ENCODE data around the gene DCANP1. TPM values are rescaled to one million over a fixed set of nuclear protein-coding genes. Genes with fewer than 3 reads are reported as not detected.

The DCANP1 gene
- total RNA-seq, 1 donor from 2014 or later: not detected

- H3K36me3 Mint-ChIP-seq: peaks cover 3% of the 10 kb centered on the region
- no peak for DNase-seq (ENCODE audit: extremely low spot score, unreplicated experiment)
- H3K27ac Mint-ChIP-seq: no peak overlapping the region
- TF ChIP-seq CTCF (conservative IDR thresholded peaks at IDR 0.05): no peak
- H3K27me3 Mint-ChIP-seq: peaks cover 93% of the 10 kb centered on the region
- peaks cover 6% of the 10 kb centered on the region for H3K9me3 Mint-ChIP-seq
- H3K4me3 Mint-ChIP-seq: no peak overlapping the region
- H3K4me1 Mint-ChIP-seq (ENCODE audit: unreplicated experiment): peaks cover 29% of the 10 kb centered on the region
Observed at GRCh38 chr5:135491552-135492318, 44.6 kb upstream of the DCANP1 start.

GRCh38 chr5:135491038-135491551 lies 43.9 kb upstream of the DCANP1 start:
- no peak for DNase-seq (ENCODE audit: extremely low spot score, unreplicated experiment)
- Mint-ChIP-seq H3K4me3 (peak overlapping the region; percentile 89), H3K4me1 (ENCODE audit: unreplicated experiment) (peaks cover 30% of the 10 kb centered on the region), H3K36me3 (peaks cover 3% of the 10 kb centered on the region), H3K9me3 (peaks cover 6% of the 10 kb centered on the region), H3K27ac (no peak overlapping the region), H3K27me3 (peaks cover 98% of the 10 kb centered on the region)
- no peak for TF ChIP-seq CTCF (conservative IDR thresholded peaks at IDR 0.05)

- peaks cover 26% of the 10 kb centered on the region for H3K4me1 Mint-ChIP-seq (ENCODE audit: unreplicated experiment)
- no peak for TF ChIP-seq CTCF (conservative IDR thresholded peaks at IDR 0.05)
Observed at GRCh38 chr5:135490245-135491037, 43.3 kb upstream of the DCANP1 start.

GRCh38 chr5:135489466-135490244 lies 42.5 kb upstream of the DCANP1 start:
- peak overlapping the region; percentile 89 for H3K4me3 Mint-ChIP-seq
- DNase-seq (ENCODE audit: extremely low spot score, unreplicated experiment): no peak
- no peaks in the 10 kb centered on the region for H3K9me3 Mint-ChIP-seq
- H3K27me3 Mint-ChIP-seq: peaks cover 99% of the 10 kb centered on the region
- H3K4me1 Mint-ChIP-seq (ENCODE audit: unreplicated experiment): peaks cover 24% of the 10 kb centered on the region
- no peak for TF ChIP-seq CTCF (conservative IDR thresholded peaks at IDR 0.05)
- H3K27ac Mint-ChIP-seq: peak overlapping the region; percentile 70
- H3K36me3 Mint-ChIP-seq: peaks cover 3% of the 10 kb centered on the region

More at GRCh38 chr5:135490245-135491037, 43.3 kb upstream of the DCANP1 start:
- Mint-ChIP-seq H3K27me3 (peaks cover 99% of the 10 kb centered on the region), H3K27ac (peak overlapping the region; percentile 70), H3K36me3 (peaks cover 3% of the 10 kb centered on the region), H3K9me3 (peaks cover 3% of the 10 kb centered on the region), H3K4me3 (peak overlapping the region; percentile 89)
- DNase-seq (ENCODE audit: extremely low spot score, unreplicated experiment): no peak
